Esophagus mucosa (tissue), 1 donor: ENCODE results near the gene THSD4. TPM values are rescaled to one million over a fixed set of nuclear protein-coding genes. Genes with fewer than 3 reads are reported as not detected.
"Not testable (repeated sequence)": the region's sequence is repeated elsewhere in the genome, so short reads cannot be mapped to it uniquely, and the experiment has no call there.

Experiments
- ATAC-seq: fragments of 200-7000 bp; cut with Tn5 transposase; one replicate; pipeline ENCODE4 v1.9.1; 2020
- total RNA-seq: library from RNA; stranded (reverse); gene quantifications from one replicate; pipeline ENCODE4 v1.2.4, GENCODE V29; 2023
- donor health status: DM: yes; HTN: yes; CAD: no.

The THSD4 gene
- total RNA-seq, 1 donor from 2014 or later: 121 TPM

DNA sequence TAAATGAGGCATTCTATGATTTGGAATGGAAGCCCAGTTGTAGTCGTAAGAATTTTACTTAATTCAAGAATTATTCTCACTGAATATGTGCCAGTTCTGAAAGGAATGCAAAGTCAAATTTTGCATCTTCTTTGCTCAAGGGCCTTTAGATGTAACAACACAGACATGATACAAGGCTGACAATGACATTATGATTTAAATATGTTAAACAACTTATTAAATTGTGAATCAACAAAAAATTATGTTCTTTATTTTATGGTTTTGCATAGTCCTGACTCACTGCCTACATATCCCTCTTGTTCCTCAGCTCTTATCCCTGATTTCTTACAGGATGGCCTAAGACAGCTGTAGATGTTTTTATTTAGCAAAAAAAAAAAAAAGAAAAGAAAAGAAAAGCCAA is 524.2 kb downstream of the THSD4 start:
- ATAC-seq: no peak

DNA sequence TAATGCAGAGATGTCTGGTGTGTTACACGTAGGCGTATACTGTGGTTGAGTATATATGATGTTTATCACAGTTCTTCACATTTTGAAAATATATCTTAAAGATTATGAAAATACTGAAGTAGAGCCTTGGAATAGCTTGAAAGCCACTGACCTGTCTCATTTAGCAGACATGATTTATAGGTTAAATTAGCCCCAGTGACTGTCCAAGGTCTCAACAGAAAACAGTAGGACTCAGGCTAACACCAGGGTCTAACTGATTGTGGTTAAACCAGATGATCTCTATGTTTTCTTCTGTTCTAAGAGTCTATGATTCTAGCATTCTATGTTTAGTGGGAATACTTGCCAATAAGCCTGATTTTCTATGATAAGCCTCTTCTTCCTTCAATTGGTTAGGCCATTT is 528.6 kb downstream of the THSD4 start:
- no peak for ATAC-seq

DNA sequence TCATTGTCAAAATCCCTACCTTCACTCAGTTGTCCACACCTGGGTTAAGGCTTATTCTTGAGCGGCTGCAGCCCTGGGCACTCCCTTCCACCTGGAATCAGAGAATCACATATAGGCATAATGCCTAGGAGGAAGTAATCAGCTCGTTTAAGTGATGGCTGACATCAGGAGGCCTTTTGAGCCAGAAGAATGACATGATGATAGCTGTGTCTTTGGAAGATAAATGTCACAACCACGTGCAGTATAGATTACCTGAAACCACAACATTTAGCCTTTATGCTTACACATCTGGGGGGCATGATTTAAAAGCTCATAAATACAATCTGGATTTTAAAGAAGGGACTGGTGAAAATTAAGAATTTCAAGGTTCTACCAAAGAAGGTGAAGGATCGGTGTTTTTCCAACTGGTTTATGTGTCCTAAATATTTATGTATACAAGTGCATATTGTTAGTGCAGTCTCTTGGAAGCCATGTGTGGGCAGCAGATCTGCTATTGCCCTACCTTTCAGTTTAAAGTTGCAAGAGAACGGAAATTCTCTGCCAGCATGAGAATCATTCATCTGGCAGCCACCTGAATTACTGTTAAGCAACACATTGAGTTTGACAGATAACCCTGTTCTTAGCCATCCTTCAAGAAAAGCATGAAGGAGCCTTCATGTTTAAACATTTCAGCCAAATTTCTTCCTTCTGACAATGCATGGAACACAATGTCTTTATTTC is 531.7 kb downstream of the THSD4 start:
- ATAC-seq: no peak

DNA sequence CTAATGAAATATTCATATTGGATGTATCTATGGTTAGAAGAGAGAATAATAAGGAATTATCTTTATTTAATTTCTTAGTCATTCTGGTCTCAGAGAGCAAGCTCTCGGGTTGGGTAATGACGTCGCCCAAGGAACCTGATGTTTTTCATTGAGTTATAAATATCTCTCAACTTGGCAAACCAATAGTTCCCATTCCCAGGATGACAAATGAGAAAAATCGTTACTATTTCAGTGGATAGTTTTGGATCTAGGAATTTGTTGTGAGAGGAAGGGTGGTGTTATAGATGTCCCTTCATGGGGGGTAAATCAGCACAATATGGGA is 532.2 kb downstream of the THSD4 start:
- ATAC-seq: no peak

DNA sequence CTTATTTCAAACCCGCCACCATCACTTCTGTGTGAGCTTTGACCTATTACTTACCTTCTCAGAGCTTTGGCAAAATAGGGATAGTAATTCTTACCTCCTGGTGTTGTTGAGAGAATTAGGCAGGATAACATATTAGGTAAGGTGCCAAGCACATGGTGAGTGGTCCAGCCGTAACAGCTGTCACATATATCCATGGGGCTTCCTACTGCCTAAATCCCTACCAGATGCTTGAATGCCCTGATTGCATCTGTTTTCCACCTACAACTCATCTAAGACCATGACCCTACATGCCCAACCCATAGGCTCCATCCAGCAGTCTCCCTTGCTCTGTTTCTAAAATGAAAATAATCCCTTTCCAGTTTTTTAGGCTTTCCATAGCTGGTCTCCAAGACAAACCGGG is 532.8 kb downstream of the THSD4 start:
- ATAC-seq: no peak

DNA sequence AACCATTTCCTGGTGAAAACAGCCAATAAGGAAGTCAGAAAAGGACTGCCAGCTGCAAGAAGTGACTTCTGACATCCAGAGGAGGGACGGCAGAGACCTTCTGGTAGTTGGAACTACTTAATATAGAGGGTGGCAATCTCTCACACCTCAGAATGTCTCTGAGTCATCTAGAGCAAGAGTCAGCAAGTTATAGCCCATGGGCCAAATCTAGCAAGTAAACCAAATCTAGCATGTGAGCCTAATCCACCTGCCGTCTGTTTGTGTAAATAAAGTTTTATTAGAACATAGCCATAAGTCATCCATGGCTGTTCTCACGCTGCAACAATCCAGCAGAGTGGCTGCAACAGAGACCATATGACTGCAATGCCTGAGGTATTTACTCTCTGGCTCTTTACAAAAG is 534.6 kb downstream of the THSD4 start:
- ATAC-seq: peak; percentile 92

DNA sequence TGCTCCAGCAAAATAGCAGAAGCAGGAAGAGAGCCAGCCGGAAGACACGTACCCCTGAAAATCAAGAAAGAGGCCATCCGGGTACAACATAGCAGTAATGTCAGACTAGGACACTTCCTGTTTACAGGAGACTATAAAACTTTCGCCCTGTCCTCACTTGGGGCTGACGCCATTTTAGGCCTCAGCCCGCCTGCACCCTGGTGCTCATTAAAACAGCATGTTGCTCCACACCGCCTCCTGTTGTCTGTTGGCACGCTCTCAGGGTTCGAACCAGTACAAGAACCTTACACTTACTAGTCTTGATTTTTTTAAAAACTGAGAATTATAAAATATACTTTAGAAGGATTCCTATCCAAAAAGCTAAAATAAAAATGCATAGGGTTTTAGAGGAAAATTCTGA is 535.3 kb downstream of the THSD4 start:
- no peak for ATAC-seq

DNA sequence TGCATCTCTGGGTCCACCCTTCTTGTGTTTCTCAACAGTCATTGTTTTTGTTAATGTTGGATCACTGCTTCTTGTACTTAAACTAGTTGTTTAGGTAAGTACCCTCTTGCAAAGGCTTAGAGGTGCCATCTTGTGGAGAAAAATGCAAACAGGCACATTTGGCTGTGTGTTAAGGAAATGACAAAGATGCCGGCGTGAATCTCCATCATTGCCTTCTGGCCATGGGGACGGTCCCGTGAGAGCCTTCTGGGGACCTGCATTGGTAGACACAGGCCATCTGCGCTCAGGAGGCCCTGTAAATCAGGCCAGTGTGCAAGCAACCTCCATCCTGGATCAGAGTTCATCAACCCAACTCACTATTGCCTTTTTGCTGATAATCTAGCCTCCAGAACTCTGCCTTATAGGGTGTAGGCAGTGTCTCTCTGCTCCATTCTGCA is 536.5 kb downstream of the THSD4 start:
- ATAC-seq: peak; percentile 12

DNA sequence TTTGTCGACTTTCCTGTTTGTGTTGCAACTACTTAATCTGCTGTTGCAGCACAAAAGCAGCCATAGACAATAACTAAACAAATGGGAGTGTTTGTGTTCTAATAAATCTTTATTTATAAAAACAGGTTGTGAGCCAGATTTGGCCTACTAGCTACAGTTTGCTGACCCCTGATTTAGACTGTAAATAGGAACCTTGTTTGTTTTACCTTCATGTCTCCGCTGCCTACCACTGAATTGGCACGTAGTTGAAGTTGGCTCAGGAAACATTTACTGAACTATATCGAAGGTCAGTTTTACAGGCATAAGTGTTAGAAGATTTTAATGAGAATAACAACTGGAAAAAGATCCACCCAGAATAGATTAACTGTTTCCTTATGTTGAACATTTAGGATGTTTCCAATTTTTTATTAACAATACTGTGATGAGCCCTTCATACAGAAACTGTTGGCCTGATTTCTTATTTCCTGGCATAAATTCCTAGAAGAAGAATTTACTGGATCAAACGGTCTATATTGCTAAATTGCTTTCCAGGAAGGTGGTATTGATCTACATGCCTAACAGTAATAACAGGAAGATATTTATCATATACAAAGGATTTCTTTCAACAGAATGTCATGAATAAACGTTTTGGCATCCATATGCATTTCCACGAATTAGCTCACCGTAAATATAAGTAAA is 538.9 kb downstream of the THSD4 start:
- ATAC-seq: no peak

DNA sequence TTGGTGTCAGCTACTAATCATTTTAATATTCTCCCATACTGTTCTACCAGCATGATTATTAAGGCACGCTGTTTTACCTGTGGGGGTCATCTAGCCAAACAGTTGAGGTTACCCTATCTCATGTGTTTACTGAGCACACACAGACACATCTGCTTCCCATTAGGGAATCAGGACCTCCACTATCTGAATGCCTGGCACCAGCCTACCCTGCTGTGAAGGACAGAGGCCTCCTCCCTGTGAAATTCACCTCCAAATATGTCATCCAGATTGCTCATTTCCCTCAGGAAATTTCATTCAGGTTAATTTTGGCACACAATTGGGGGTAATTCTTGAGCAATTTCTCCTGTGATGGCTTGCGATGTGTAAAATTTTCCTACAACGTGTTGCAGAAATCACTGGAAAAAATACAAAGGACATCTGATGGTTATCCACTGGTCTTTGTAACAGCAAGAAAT is 539.5 kb downstream of the THSD4 start:
- no peak for ATAC-seq

DNA sequence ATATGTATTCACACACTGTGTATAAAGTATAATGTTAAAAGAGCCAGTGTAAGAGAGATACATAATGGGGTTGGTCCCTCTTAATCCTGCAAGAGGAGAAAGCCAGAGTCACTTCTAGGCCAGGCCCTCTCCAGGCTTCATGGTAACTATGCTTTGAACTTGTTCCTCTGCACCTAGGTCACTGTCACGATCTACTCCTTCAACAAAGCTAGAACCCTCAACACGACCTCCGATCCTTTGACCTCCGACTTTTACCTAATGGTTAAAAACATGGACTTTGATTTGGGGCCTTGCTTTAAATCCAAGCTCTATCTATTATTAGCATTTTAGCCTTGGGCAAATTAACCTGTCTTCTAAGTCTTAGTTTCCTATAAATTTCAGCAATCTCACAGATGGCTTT is 541.2 kb downstream of the THSD4 start:
- ATAC-seq: no peak

DNA sequence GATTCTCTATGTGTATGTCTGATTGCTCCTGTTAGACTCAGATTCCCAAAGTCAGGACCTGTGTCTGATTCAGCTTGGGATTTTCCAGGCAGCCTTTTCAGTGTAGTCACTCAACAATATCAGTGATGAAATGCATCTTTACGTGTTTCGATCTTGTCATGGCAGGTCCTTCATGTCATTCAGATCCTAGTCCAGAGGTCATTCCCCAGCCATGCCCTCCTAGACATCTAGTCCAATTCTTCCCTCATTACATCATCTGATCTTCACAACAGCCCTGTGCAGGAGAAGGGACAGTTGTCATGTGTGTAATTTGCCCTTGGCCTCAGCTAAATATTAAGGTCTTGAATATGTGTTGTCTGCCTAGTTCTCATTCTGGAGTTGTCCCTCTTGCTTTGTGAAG is 541.9 kb downstream of the THSD4 start:
- no peak for ATAC-seq

DNA sequence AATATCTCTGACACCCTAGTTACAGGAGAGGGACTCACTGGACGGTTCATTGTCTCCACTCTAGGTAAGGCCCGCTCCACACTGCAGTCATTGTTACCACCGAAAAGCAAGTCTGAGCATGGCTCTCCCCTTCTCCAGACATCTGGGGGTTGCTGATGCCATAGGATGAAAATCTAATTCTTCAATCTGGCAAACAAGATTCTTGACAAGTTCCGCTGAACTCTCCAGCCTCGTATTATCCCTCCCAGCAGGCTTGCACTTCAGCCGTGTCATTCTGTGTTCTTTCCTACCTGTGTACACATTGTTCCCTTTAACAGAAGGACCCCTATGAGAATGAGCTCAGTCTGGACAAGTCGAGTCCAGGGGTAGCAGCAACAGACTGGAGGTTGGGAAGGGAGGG is 542.8 kb downstream of the THSD4 start:
- ATAC-seq: peak; percentile 16

DNA sequence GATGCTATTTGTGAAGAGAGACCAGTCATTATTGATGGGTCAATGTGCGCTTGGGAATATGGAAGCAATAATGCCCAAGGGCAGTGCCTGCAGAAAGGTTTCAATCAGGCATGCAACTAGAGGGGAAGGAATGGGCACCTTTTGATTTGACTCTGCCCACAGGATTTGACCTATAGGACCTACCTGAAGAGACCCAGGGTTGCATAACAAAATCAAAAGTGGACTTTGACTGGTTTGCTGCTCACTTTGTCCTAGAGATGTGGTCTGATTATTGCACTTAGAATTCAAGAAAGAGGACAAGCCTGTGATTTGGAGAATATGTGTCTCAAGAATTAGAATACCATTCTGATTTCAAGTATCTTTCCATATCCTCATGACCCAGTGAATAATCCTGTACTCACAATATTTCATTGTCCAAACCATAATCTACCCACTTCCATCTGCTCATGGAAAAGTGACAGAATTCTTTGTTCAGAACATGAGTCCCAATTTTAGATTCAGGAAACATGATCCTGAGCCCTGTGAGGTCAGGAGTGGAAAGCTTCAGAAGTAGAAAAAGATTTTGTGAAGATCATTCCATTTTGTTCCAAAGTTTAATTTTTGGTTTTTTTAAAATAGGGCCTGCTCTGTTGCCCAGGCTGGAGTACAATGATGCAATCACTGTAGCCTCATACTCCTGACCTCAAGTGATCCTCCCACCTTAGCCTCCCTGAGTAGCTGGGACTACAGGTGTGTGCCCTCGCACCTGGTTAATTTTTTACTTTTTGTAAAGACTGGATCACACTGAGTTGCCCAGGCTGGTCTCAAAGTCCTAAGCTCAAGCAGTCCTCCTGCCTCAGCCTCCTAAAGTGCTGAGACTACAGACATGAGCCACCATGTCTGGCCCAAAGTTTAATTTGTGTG is 543.8 kb downstream of the THSD4 start:
- ATAC-seq: no peak

DNA sequence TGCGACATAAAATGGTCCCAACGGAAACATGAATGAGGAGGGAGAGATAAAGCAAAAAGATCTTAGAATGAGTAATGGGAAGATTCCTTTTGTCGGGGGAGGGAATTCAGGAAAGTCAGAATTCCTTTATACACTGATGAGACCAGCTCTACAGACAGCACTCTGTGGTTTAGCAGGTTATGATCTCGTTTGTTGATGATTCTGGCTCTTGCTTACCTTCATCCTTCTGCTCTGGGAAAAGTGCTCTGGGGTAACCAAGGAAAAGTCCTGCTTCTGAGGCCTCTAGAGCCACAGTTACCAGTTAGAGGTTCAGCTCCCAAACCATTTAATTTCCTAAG is 544.4 kb downstream of the THSD4 start:
- ATAC-seq: no peak

DNA sequence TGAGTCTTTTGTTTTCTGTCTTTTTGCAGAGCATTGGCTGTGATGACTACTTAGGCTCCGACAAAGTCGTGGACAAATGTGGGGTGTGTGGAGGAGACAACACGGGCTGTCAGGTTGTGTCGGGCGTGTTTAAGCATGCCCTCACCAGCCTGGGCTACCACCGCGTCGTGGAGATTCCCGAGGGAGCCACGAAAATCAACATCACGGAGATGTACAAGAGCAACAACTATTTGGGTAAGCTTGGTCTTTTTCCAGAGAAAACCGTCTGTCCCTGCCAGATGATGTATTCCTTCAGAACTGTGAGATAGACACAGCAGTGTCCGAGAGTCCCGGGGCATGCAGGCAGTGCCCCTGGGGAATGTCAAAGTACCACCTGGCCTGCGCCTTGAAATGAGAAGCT is 545.2 kb downstream of the THSD4 start:
- ATAC-seq: peak; percentile 84

DNA sequence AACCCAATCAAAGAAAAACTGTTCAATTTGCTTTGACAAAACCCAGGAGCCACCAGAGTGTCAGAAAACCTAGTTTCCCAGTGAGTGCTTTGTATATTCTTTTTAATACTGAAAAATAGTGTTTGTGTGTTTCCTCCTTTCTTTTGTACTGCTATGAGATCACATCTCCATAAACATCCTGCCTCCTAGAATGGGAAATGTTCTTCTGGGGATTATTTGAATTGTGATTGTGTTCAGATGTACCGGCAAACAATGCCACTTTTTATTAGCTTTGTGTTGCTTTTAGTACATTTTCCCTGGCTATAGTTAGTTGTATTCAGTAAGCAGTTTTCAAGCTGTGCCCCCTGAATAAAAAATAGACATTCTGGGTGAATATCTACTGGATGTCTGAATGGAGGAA is 547.0 kb downstream of the THSD4 start:
- ATAC-seq: no peak

DNA sequence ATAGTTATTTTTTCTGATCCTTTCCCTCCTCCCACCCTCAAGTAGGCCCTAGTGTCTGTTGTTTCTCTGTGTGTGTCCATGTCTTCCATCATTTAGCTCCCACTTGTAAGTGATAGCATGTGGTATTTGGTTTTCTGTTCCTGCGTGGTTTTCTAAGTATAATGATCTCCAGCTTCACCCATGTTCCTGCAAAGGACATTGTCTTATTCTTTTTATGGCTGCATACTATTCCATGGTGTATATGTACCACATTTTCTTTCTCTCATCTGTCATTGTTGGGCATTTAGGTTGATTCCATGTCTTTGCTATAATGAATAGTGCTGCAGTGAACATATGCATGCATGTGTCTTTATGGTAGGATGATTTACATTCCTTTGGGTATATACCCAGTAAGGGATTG is 549.4 kb downstream of the THSD4 start:
- no peak for ATAC-seq

DNA sequence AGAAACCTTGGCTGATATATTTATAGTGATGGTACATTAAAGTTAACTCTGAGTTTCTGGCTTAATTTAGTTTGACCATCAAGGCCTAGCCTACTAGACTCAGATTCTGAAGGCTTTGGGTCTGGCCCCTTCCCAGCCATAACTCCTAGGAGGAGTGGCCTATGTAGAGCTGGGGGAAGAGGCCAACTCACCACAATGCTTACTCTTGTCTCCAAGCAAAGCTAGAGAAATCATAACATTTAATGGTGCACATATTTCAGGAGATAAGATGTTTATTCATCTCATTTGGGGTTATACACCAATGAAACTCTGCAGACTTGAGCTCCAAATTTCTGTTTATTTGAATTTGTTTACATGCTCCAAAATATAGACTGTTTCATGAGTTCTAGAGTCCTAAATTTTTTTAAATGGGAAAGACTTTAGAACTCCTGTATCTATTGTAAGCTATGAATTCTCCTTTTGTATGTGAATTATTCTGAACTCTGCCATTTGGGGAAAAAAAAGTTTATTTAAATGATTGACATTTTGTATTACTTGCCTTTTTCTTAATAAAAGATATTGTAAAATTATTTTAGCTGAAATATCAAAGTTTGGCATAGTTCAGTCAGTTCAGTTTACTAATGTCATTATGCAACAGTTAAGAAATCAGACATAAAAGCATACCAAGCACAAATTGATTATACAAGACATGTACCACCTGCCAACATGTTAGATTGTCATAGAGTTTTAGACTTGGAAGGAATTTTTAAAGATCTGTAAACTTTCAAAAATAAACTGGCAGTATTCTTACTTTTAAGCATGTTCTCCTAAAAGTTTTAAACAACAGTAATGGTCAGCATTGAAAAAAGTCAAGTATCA is 551.7 kb downstream of the THSD4 start:
- no peak for ATAC-seq

DNA sequence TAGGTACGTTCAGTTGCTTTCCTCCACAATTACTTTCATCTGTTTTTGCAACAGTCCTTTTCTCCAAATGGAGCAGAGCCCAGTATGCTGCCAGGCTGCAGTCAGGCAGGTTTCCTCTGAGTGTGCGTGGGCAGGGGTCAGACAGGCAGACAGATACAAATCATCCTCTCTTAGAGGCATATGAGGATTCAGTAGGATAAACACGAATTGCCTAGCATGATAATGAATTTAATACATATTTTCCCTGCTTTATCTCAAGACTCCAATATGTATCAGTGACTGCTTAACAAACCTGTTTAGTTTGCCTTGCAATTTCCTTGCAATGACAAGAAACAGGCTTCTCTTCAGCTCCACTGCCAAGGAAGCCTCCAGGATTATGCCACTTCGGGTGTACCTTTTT is 554.4 kb downstream of the THSD4 start:
- ATAC-seq: no peak

DNA sequence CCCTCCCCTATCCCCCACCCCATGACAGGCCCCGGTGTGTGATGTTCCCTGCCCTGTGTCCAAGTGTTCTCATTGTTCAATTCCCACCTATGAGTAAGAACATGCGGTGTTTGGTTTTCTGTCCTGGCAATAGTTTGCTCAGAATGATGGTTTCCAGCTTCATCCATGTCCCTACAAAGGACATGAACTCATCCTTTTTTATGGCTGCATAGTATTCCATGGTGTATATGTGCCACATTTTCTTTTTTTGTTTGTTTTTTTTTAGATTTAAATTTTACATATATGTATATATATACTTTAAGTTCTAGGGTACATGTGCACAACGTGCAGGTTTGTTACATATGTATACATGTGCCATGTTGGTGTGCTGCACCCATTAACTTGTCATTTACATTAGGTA is 555.0 kb downstream of the THSD4 start:
- not testable (repeated sequence) for ATAC-seq

DNA sequence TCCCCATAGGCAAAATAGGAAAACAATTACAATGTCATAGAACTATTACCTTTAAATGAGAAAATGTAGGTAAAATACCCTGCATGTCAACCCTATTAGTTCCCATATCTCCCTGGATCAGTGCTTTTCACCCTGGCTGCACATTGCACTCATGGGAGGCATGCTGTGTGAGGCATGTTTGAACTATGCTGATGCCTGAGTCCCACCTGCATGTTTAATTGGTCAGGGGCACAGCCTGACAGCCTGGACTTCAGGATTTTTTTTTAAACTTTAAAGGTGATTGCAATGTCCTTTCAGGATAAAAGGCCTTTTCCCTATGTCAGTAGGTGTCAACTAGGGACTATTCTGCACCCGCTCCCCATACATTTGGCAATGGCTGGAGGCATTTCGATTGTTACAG is 559.1 kb downstream of the THSD4 start:
- no peak for ATAC-seq

DNA sequence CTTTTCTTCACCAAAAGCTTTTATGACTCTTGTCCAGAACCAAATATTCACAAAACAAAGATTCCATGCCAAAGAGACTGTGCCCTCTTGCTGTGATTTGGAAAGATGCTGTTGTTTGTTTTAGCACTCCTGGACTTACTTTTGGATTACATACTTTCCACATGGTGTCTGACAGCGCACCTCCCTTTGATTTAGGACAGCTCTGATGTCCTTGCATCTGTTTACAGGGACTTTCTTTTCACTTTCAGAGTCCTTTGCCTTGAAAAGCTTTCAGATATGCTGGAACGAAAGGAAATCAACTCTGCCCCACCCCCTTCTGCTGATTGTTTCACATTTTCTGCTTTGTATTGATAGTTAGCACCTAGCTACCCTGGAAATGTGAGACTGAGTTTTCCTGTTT is 562.1 kb downstream of the THSD4 start:
- peak; percentile 58 for ATAC-seq
